Measurements from ENCODE around the gene BTN2A1.

- TF ChIP-seq POLR2A (IDR thresholded peaks at IDR 0.05; ENCODE audit: low read length) (no peak), GATA1 (IDR thresholded peaks at IDR 0.05; ENCODE audit: low read depth, low read length) (no peak)
Measured at GRCh38 chr6:26414281-26414680, 43.5 kb upstream of the BTN2A1 start.
